ENCODE results near the gene LIME1. TPM values are rescaled to one million over a fixed set of nuclear protein-coding genes. Genes with fewer than 3 reads are reported as not detected.

The LIME1 gene
- polyA plus RNA-seq, 3 donors from 2014 or later = 177 to 227 (median 180) TPM

DNA sequence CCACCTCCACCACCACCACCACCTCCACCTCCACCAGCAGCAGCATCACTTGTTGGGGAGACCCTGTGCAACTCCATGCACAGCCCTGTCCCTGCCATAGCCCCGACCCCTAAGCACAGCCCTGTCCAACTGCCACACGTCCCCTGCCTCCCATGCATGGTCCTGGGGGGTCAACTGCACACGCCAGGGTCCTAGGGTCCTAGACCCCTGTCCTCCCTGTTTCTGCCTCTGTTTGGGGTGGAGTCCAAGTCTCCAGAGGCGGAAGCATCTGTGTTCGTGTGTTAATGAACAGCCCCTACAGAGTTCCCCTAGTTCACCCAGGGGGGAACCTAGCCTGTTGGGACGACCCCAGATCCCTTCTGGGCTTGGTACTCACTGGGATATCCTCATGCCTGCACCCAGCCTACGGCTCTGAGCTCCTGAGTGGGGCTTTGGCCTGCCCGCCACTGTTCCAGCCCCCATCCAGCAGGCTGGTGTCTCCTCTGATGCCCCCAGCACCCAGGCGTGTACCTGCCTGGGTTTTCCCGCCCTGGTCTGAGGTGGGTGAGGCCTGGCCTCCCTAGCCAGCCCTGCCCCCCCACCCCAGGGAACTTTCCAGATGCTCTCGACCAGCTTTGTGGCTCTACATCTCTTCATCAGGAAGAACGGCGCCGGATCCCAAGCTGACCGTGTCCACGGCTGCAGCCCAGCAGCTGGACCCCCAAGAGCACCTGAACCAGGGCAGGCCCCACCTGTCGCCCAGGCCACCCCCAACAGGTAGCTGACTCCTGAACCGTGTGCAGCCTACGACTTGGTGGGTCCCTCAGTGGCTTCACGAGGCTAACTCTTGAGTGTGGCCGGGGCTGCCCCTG is 42.5 kb upstream of the LIME1 start:
- no peak for DNase-seq
- Mint-ChIP-seq H3K36me3 (no peaks in the 10 kb centered on the region), H3K4me1 (peaks cover 0 to 7% of the 10 kb centered on the region in 2 donors), H3K27me3 (ENCODE audit: low read depth in 3 of 3) (peaks cover 26 to 45% (median 36%) of the 10 kb centered on the region in 3 donors), H3K4me3 (peak overlapping the region; percentile 38 to 71 (median 55)), H3K27ac (peak overlapping the region in 5 of 6 donors; percentile 34 to 93 (median 90)), H3K9me3 (peaks cover 0 to 4% (median 1%) of the 10 kb centered on the region in 6 donors)

DNA sequence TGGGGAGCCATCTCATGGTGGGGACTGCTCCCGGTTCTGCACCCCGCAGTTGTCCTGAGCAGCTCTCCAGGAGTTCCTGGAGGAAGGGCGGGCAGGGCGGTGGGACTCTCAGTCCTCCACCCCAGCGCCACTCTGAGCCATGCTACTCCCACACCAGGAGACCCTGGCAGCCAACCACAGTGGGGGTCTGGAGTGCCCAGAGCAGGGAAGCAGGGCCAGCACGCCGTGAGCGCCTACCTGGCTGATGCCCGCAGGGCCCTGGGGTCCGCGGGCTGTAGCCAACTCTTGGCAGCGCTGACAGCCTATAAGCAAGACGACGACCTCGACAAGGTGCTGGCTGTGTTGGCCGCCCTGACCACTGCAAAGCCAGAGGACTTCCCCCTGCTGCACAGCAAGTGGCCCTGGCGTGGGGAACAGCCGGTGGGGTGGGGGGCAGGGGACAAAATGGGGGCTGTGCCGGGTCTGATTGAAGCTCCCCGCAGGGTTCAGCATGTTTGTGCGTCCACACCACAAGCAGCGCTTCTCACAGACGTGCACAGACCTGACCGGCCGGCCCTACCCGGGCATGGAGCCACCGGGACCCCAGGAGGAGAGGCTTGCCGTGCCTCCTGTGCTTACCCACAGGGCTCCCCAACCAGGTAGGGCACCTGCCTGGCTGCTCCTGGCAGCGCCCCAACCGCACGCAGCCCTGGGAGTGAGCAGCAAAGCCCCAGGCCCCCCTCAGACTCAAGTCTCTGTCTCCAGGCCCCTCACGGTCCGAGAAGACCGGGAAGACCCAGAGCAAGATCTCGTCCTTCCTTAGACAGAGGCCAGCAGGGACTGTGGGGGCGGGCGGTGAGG is 41.7 kb upstream of the LIME1 start:
- H3K36me3 Mint-ChIP-seq = no peaks in the 10 kb centered on the region
- no peak for DNase-seq
- H3K9me3 Mint-ChIP-seq = peaks cover 0 to 4% (median 1%) of the 10 kb centered on the region in 6 donors
- no peak overlapping the region for H3K4me3 Mint-ChIP-seq
- H3K4me1 Mint-ChIP-seq = peaks cover 0 to 7% of the 10 kb centered on the region in 2 donors
- peaks cover 26 to 45% (median 36%) of the 10 kb centered on the region in 3 donors for H3K27me3 Mint-ChIP-seq (ENCODE audit: low read depth in 3 of 3)
- no peak overlapping the region for H3K27ac Mint-ChIP-seq

DNA sequence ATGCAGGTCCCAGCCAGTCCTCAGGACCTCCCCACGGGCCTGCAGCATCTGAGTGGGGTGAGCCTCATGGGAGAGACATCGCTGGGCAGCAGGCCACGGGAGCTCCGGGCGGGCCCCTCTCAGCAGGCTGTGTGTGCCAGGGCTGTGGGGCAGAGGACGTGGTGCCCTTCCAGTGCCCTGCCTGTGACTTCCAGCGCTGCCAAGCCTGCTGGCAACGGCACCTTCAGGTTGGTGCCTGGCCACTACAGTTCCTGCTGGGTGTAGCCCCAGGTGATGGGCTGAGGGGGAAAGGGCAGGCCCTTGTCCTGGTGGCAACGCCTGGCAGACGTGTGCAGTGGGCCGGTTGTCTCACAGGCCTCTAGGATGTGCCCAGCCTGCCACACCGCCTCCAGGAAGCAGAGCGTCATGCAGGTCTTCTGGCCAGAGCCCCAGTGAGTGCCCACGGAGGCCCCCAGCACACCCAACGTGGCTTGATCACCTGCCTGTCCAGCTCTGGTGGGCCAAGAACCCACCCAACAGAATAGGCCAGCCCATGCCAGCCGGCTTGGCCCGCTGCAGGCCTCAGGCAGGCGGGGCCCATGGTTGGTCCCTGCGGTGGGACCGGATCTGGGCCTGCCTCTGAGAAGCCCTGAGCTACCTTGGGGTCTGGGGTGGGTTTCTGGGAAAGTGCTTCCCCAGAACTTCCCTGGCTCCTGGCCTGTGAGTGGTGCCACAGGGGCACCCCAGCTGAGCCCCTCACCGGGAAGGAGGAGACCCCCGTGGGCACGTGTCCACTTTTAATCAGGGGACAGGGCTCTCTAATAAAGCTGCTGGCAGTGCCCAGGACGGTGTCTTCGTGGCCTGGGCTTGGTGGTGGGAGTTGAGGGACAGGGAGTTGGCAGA is 40.8 kb upstream of the LIME1 start:
- Mint-ChIP-seq H3K4me3 (peak overlapping the region in 1 of 5 donors; percentile 15), H3K27ac (peak overlapping the region in 2 of 6 donors; percentile 20 to 65), H3K27me3 (ENCODE audit: low read depth in 3 of 3) (peaks cover 29 to 45% (median 36%) of the 10 kb centered on the region in 3 donors), H3K36me3 (no peaks in the 10 kb centered on the region), H3K9me3 (peaks cover 0 to 4% (median 1%) of the 10 kb centered on the region in 6 donors), H3K4me1 (peaks cover 0 to 7% of the 10 kb centered on the region in 2 donors)
- no peak for DNase-seq

DNA sequence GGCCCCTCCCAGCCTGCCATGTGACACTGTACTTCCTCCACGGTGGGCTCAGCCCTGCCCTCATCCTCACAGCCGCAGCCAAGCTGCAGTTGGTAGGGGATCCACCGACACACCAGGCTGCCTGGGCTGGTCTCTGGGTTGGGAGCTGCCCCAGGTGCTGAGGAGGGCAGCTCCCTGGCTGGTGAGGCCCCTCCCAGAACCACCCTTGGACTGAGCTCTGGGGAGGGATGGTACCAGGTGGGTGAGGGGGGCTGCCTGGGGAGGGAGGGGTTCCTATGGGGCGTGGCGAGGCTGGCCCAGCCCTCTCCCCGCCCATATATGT is 40.2 kb upstream of the LIME1 start:
- peaks cover 29 to 44% (median 36%) of the 10 kb centered on the region in 3 donors for H3K27me3 Mint-ChIP-seq (ENCODE audit: low read depth in 3 of 3)
- peaks cover 0 to 4% (median 1%) of the 10 kb centered on the region in 6 donors for H3K9me3 Mint-ChIP-seq
- peak in 1 of 3 donors; percentile 12 for DNase-seq
- peak overlapping the region in 1 of 6 donors; percentile 65 for H3K27ac Mint-ChIP-seq
- peak overlapping the region in 1 of 5 donors; percentile 15 for H3K4me3 Mint-ChIP-seq
- no peaks in the 10 kb centered on the region for H3K36me3 Mint-ChIP-seq
- H3K4me1 Mint-ChIP-seq = peaks cover 0 to 7% of the 10 kb centered on the region in 2 donors

DNA sequence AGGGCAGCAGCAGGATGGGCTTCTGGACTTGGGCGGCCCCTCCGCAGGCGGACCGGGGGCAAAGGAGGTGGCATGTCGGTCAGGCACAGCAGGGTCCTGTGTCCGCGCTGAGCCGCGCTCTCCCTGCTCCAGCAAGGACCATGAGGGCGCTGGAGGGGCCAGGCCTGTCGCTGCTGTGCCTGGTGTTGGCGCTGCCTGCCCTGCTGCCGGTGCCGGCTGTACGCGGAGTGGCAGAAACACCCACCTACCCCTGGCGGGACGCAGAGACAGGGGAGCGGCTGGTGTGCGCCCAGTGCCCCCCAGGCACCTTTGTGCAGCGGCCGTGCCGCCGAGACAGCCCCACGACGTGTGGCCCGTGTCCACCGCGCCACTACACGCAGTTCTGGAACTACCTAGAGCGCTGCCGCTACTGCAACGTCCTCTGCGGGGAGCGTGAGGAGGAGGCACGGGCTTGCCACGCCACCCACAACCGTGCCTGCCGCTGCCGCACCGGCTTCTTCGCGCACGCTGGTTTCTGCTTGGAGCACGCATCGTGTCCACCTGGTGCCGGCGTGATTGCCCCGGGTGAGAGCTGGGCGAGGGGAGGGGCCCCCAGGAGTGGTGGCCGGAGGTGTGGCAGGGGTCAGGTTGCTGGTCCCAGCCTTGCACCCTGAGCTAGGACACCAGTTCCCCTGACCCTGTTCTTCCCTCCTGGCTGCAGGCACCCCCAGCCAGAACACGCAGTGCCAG is 39.7 kb upstream of the LIME1 start, which contains the start of gene TNFRSF6B:
TSS of gene TNFRSF6B (plus strand) at position 25 of the 729 bp plus-strand sequence. CDS start at position 141, 116 bp downstream.
- Mint-ChIP-seq H3K9me3 (peaks cover 0 to 4% (median 1%) of the 10 kb centered on the region in 6 donors), H3K4me3 (peak within 1 kb of the TSS in 2 of 5 donors; percentile 15 to 29), H3K36me3 (no peaks in the 10 kb centered on the region), H3K4me1 (peaks cover 0 to 8% of the 10 kb centered on the region in 2 donors), H3K27me3 (ENCODE audit: low read depth in 3 of 3) (peaks cover 29 to 39% (median 33%) of the 10 kb centered on the region in 3 donors), H3K27ac (peak within 1 kb of the TSS in 2 of 6 donors; percentile 20 to 65)
- peak in 1 of 3 donors; percentile 14 for DNase-seq

DNA sequence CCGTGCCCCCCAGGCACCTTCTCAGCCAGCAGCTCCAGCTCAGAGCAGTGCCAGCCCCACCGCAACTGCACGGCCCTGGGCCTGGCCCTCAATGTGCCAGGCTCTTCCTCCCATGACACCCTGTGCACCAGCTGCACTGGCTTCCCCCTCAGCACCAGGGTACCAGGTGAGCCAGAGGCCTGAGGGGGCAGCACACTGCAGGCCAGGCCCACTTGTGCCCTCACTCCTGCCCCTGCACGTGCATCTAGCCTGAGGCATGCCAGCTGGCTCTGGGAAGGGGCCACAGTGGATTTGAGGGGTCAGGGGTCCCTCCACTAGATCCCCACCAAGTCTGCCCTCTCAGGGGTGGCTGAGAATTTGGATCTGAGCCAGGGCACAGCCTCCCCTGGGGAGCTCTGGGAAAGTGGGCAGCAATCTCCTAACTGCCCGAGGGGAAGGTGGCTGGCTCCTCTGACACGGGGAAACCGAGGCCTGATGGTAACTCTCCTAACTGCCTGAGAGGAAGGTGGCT is 39.1 kb upstream of the LIME1 start:
- H3K27me3 Mint-ChIP-seq (ENCODE audit: low read depth in 3 of 3) = peaks cover 26 to 33% (median 29%) of the 10 kb centered on the region in 3 donors
- H3K27ac Mint-ChIP-seq = no peak overlapping the region
- peaks cover 0 to 12% of the 10 kb centered on the region in 2 donors for H3K4me1 Mint-ChIP-seq
- H3K9me3 Mint-ChIP-seq = peaks cover 0 to 4% (median 1%) of the 10 kb centered on the region in 6 donors
- no peaks in the 10 kb centered on the region for H3K36me3 Mint-ChIP-seq
- no peak for DNase-seq
- H3K4me3 Mint-ChIP-seq = peak overlapping the region in 1 of 5 donors; percentile 29

DNA sequence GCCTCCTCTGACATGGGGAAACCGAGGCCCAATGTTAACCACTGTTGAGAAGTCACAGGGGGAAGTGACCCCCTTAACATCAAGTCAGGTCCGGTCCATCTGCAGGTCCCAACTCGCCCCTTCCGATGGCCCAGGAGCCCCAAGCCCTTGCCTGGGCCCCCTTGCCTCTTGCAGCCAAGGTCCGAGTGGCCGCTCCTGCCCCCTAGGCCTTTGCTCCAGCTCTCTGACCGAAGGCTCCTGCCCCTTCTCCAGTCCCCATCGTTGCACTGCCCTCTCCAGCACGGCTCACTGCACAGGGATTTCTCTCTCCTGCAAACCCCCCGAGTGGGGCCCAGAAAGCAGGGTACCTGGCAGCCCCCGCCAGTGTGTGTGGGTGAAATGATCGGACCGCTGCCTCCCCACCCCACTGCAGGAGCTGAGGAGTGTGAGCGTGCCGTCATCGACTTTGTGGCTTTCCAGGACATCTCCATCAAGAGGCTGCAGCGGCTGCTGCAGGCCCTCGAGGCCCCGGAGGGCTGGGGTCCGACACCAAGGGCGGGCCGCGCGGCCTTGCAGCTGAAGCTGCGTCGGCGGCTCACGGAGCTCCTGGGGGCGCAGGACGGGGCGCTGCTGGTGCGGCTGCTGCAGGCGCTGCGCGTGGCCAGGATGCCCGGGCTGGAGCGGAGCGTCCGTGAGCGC is 38.5 kb upstream of the LIME1 start:
- Mint-ChIP-seq H3K4me1 (peaks cover 0 to 12% of the 10 kb centered on the region in 2 donors), H3K4me3 (no peak overlapping the region), H3K36me3 (no peaks in the 10 kb centered on the region), H3K27ac (no peak overlapping the region), H3K9me3 (peaks cover 0 to 4% (median 1%) of the 10 kb centered on the region in 6 donors), H3K27me3 (ENCODE audit: low read depth in 3 of 3) (peaks cover 21 to 27% (median 23%) of the 10 kb centered on the region in 3 donors)
- no peak for DNase-seq

DNA sequence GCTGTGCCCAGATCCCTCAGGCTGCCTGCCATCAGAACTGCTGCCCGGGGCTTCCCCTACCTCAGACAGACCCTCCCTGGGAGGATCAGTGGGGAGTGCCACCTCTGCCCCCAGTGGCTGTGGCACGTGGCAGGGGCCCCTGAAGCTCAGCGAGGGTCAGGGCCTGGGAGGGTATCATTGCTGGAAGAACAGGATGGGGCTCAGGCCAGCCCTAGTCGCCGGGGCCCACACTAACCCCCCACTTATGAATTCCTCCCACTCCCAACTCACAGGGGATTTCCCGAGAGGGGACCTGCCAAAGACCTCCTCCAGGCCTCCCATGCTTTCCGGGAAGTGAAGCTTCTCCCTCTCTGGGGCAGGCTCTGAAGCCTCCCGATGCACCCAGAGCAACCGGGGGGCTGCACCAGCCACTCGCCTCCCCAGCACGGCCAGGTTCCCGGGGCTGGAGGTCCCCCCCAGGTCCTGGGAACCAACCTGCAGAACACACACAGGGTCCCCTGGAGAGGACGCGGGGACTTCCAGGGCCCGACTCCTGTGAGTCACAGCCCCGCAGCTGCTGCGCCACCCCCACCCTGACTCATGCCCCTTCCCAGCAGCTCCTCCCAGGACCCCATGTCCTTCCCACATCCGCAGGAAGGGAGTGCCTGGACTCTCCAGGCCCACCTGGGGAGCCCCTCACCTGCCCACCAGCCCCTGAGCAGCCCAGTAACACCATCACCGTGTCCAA is 37.6 kb upstream of the LIME1 start:
- no peak for DNase-seq
- Mint-ChIP-seq H3K9me3 (peaks cover 0 to 2% (median 0%) of the 10 kb centered on the region in 6 donors), H3K27ac (no peak overlapping the region), H3K4me3 (no peak overlapping the region), H3K27me3 (ENCODE audit: low read depth in 3 of 3) (peaks cover 13 to 21% (median 16%) of the 10 kb centered on the region in 3 donors), H3K36me3 (no peaks in the 10 kb centered on the region), H3K4me1 (peaks cover 0 to 10% of the 10 kb centered on the region in 2 donors)

DNA sequence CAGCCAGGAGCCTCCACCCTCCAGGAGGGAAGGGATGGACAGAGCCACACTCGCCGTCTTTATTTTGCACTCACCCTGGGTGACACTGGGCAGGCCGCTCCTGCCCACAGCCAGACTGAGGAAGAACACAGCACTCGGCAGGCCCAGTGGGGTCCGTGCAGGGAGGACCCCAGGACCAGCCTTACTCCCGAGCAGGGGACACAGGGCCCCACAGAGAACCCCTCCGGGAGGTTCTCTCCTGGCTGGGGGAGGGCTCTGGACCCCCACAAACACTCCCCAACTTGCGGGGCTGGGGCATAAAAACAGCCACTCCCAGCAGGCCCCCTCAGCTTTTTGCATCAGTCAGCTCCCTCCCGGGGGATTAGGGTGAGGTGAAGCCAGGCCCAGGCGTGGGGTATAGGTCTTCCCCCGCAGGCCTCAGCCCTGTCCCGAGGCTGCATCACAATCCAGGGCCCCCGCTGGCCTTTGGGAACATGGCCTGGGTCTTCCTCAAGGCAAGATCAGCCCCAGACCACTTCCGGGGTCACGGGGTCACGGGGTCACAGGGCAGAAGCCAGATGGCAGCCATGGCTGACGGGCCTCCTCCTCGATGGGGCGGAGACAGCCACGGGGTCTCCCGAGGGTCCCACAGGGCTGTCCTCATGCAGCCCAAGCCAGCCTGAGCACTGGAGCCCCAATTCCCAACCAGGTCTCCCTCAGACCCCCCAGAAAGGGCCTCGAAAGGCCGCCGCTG is 36.8 kb upstream of the LIME1 start:
- H3K27me3 Mint-ChIP-seq (ENCODE audit: low read depth in 3 of 3) = peaks cover 7 to 14% (median 9%) of the 10 kb centered on the region in 3 donors
- no peak overlapping the region for H3K27ac Mint-ChIP-seq
- no peak overlapping the region for H3K4me3 Mint-ChIP-seq
- H3K9me3 Mint-ChIP-seq = no peaks in the 10 kb centered on the region
- H3K36me3 Mint-ChIP-seq = no peaks in the 10 kb centered on the region
- H3K4me1 Mint-ChIP-seq = peaks cover under 1 to 10% of the 10 kb centered on the region in 2 donors
- DNase-seq = no peak

DNA sequence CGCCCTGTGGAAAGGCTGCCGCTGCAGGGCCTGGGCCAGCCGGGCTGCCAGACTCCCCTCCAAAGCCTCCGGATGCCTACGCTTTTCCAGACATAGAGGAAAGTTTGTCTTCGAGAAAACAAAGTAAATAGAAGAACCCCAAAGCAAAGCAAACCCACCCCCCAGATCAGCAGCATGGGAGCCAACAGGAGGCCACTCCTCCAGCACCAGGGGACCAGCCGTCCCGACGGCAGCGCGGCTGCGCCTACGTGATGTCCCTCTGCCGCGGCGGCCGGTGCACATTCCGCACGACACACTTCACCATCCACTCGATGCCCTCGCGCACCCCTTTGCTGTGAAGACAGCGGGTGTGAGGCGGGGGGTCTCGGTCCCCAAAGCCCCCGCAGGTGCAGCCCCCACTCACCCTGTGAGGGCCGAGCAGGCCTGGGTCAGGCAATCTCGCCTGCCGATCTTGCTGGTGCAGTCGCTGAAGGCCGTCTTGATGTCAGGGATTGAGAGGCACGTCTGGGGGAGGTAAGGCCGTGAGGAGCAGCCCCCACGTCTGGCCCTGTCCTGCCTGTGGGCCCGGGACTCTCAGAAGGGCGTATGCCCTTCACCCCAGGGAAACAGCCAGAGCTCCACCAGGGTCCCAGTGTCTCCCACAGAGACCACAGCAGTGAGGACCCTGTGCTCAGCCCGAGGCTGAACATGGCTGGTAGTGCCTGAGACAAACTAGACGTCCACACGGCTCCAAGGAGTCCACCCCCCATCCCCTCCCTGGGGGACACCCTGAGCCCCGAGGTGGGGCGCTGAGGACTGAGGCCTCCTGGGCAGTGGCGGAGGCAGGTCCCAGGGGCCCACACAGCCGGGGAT is 36.0 kb upstream of the LIME1 start:
- no peak for DNase-seq
- H3K27ac Mint-ChIP-seq = no peak overlapping the region
- H3K9me3 Mint-ChIP-seq = no peaks in the 10 kb centered on the region
- H3K36me3 Mint-ChIP-seq = peaks cover 0 to 3% (median 3%) of the 10 kb centered on the region in 3 donors
- no peak overlapping the region for H3K4me3 Mint-ChIP-seq
- H3K4me1 Mint-ChIP-seq = peaks cover 6 to 15% of the 10 kb centered on the region in 2 donors
- peaks cover 3 to 7% (median 7%) of the 10 kb centered on the region in 3 donors for H3K27me3 Mint-ChIP-seq (ENCODE audit: low read depth in 3 of 3)
